HG03095 (cell line): ENCODE measurements around the gene MAGI1.
"Not testable (repeated sequence)": the region's sequence is repeated elsewhere in the genome, so short reads cannot be mapped to it uniquely, and the experiment has no call there.

Source experiments
- ATAC-seq: cut with Tn5 transposase; IDR thresholded peaks from one replicate; pipeline ENCODE4 v1.9.1; 2021; ENCODE audit warnings: moderate library complexity; ENCODE audit not compliant: unreplicated experiment

The MAGI1 gene

DNA sequence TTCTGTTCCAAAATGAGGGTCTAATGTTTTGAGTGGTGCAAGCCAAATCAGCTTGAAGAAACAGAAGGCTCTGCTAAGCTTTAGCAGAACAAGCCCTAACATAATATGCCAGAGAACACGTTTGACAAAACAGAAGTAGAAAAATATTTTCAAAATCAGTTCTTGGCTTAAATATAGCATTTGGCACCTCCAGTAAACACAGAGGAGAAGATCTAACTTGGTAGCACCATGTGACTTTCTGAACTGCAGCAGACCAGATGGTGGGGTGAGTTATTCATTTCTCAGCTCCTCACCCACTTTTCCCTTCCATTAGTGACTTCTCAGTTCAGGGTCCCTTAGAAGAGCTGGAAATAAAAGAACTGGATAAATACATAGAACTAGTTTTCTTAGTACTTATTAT, 395.8 kb downstream of the MAGI1 start:
- ATAC-seq: no peak

- no peak for ATAC-seq
Observed at GRCh38 chr3:65641777-65642176, 396.9 kb downstream of the MAGI1 start.

DNA sequence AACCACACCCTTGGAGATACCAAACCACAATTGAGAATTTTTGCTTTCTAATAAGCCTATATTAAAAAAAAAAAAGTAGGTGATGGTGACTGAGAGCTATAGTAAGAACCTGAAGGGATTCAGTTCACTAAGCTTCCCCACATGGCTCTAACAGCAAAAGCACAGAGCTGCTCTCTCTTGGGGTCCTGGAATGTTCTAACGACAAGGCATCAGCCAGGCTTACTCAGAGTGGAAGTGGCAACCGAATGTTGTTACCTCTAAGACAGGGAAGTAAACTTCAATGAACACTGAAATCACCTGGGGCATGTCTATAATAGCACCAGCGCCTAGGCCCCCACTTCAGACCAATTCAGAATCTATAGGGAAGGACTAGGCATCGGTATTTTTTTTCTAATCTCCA, 397.7 kb downstream of the MAGI1 start:
- ATAC-seq: no peak

DNA sequence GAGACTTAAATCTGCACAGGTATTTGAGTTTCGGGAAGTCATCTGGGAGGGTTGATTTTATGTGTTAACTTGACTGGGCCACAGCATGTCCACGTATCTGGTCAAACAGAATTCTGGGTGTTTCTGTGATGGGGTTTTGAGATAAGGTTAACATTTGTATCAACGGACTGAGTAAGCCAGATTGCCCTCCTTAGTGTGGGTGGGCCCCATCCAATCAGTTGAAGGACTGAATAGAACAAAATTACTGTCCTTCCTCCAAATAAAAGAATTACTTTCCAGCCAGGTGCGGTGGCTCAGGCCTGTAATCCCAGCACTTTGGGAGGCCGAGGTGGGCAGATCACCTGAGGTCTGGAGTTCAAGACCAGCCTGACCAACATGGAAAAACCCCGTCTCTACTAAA, 399.3 kb downstream of the MAGI1 start:
- no peak for ATAC-seq

- no peak for ATAC-seq
Observed at GRCh38 chr3:65638301-65638700, 400.4 kb downstream of the MAGI1 start.

DNA sequence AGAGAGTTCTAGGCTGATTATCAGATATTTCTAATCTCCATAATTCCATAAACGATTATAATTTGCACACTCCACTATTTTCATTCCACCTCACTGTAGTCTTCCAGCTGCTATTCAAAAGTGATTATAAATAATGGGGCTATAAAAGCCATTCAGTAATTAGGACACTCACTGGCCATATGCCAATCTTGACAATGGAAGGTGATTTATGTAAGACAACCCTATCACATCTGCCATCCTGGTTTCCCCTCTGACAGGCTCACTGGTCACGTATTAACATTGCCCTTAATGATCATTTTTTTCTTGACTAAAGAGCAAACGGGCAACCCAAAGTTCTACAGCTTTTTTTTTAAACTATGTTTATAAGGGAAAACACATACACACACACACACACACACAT, 402.4 kb downstream of the MAGI1 start:
- no peak for ATAC-seq

- no peak for ATAC-seq
Observed at GRCh38 chr3:65635657-65636056, 403.1 kb downstream of the MAGI1 start.

DNA sequence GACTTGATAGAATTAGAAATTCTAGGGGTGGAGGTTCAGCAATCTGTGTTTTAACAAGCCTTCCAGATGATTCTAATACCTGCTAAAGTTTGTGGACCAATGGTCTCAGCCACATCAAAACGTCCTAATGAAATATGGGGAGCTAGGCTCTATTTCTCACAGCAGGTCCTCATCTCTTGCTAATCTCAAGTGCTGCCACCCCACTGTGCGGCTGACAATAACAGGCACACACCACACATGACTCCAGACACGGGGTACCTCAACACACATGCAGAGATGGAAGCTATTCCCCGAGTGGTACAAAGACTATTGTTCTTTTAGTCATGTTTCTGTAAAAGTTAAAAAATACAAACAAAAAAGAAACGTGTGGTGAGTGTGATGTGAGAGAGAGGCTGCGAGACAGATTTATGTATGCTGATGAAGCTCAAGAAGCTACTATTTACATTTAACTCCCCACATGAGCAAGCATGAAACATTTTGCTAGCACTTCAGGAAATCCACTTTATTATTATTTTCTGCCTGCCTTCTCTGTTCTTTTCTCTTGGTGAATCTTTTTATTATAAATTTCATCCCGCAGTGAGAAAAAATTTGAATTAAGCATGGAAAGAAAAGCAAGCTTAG, 405.6 kb downstream of the MAGI1 start:
- ATAC-seq: no peak

- no peak for ATAC-seq
Observed at GRCh38 chr3:65632414-65632813, 406.3 kb downstream of the MAGI1 start.

- ATAC-seq: no peak
Observed at GRCh38 chr3:65628978-65629377, 409.7 kb downstream of the MAGI1 start.

- no peak for ATAC-seq
Observed at GRCh38 chr3:65627062-65627461, 411.7 kb downstream of the MAGI1 start.

DNA sequence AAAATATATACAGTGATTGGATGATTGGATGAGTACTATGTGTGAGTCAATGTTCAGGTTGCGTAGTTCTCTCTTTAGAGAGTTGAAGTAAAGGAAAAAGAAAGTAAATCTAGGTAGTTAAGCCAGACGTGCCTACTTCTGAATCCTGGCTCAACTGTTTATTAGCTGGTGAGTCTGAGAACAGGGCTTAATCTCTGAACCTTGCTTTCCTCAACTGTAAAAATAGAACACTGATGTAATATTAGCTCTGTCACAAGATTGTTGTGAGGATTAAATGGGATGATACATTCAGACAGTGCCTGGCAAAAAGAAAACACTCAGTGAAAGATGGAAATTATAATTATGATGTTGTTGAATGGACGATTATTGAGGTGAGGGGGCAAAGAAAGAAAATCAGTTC, 413.4 kb downstream of the MAGI1 start:
- no peak for ATAC-seq

- ATAC-seq: no peak
Observed at GRCh38 chr3:65623362-65623761, 415.4 kb downstream of the MAGI1 start.

- ATAC-seq: no peak
Observed at GRCh38 chr3:65619888-65620287, 418.8 kb downstream of the MAGI1 start.

GRCh38 chr3:65619451-65619881, 419.3 kb downstream of the MAGI1 start:
- no peak for ATAC-seq

DNA sequence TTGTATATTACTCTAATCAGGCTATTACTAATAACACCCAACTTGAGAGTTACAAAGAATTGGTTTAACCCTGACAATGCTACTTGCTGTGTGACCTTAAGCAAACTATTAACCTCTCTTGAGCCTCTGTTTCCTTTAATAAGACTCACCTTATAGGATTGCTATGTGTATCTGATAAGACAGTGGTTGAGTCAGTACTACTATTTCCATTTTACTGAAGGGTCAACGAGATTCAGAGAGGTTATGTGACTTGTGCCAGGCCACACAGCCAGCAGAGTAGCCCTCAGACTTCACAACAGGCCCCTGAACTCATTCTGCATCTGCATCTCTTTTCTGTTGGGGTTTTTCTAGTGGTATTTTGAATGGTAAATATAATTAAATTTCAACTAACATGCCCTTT, 420.1 kb downstream of the MAGI1 start:
- ATAC-seq: no peak

DNA sequence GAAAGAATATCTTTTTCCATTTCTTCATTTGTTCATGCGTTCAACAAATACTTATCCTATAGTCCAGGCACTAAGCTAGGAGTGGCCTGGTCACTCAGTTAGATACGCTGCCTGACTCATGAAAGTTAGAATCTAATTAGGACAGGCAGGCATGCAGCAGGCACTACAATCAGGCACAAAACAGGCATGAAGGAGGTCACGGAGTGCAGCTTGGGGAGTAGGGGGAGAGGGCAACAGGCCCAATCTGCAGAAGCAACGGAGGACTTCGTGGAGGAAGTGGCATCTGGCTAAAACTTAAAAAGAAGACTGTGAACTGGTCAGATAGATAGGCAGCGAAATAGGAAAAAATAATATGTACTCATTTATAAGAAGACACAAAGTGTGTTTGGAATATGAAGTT, 420.9 kb downstream of the MAGI1 start:
- no peak for ATAC-seq

GRCh38 chr3:65617209-65617608, 421.5 kb downstream of the MAGI1 start:
- no peak for ATAC-seq

GRCh38 chr3:65616563-65616962, 422.2 kb downstream of the MAGI1 start:
- no peak for ATAC-seq

GRCh38 chr3:65615329-65615728, 423.4 kb downstream of the MAGI1 start:
- ATAC-seq: no peak

- ATAC-seq: no peak
Observed at GRCh38 chr3:65614585-65614984, 424.1 kb downstream of the MAGI1 start.

- ATAC-seq: not testable (repeated sequence)
Observed at GRCh38 chr3:65607965-65608460, 430.7 kb downstream of the MAGI1 start.

- ATAC-seq: no peak
Observed at GRCh38 chr3:65607101-65607500, 431.6 kb downstream of the MAGI1 start.
